H1 (cell line): Measurements from ENCODE around the gene ITPKB. TPM values are rescaled to one million over a fixed set of nuclear protein-coding genes. Genes with fewer than 3 reads are reported as not detected.

Experiments
- CTCF ChIA-PET: fragments of 300-600 bp; sonication (Branson Sonifier 250); formaldehyde crosslinking; loops from one replicate; lab custom pipeline; 2021; ENCODE audit not compliant: partially characterized antibody; lab: Charles Lee
- POLR2A ChIA-PET: fragments of 300-600 bp; sonication (Branson Sonifier 250); formaldehyde crosslinking; loops from one replicate; lab custom pipeline; 2021; ENCODE audit warnings: inconsistent platforms; ENCODE audit not compliant: partially characterized antibody; lab: Charles Lee
- DNase-seq, 2 experiments: peaks; one replicate each; pipeline versions ENCODE4 v3.0.0 to v3.0.0-alpha.2; 2010 to 2022; ENCODE audit warnings: low spot score in 2 of 2, low read depth in 1 of 2, mixed read lengths in 1 of 2
- FAIRE-seq: peaks from 2 replicates; lab custom pipeline; 2011; peaks lifted over from hg19 to GRCh38; lab: Jason Lieb, UNC
- H2AFZ ChIP-seq: 2 replicates; pipeline ENCODE4 v1.8.1; 2012; ENCODE audit warnings: low read length, inconsistent platforms
- H2AK5ac ChIP-seq: 2 replicates; pipeline ENCODE4 v1.6.1; 2013; ENCODE audit warnings: low read depth, low read length
- H2BK120ac ChIP-seq: replicated peaks from 2 replicates; pipeline ENCODE3; 2013; ENCODE audit warnings: low read depth, low read length, inconsistent platforms
- H2BK12ac ChIP-seq: 2 replicates; pipeline ENCODE4 v1.6.1; 2013; ENCODE audit warnings: low read depth, low read length
- H2BK15ac ChIP-seq: 2 replicates; pipeline ENCODE4 v1.6.1; 2013; ENCODE audit warnings: low read length
- H2BK20ac ChIP-seq: 2 replicates; pipeline ENCODE4 v1.6.1; 2013; ENCODE audit warnings: low read length
- H2BK5ac ChIP-seq: 2 replicates; pipeline ENCODE4 v1.6.1; 2013; ENCODE audit warnings: low read depth, low read length
- H3K14ac ChIP-seq: 2 replicates; pipeline ENCODE4 v1.6.1; 2013; ENCODE audit warnings: inconsistent platforms; ENCODE audit not compliant: insufficient read length
- H3K18ac ChIP-seq: 2 replicates; pipeline ENCODE4 v1.6.1; 2013; ENCODE audit warnings: low read length; ENCODE audit errors: extremely low read depth
- H3K23ac ChIP-seq: 2 replicates; pipeline ENCODE4 v1.6.1; 2013; ENCODE audit warnings: inconsistent platforms; ENCODE audit not compliant: insufficient read length
- H3K23me2 ChIP-seq: 2 replicates; pipeline ENCODE4 v1.6.1; 2013; ENCODE audit warnings: low read depth, low read length
- H3K27ac ChIP-seq: 2 replicates; pipeline ENCODE4 v1.6.1; 2011; ENCODE audit warnings: low read depth, low read length, inconsistent platforms
- H3K27me3 ChIP-seq, 4 experiments: replicated peaks in 1 of 4; 1 replicate in 1 of 4; 2 replicates in 3 of 4; pipeline versions ENCODE4 v1.6.1 to v1.8.1; 2011 to 2013; ENCODE audit warnings: low read length in 3 of 4, mild to moderate bottlenecking in 3 of 4, inconsistent platforms in 2 of 4, mixed read lengths in 2 of 4, moderate library complexity in 1 of 4; ENCODE audit not compliant: control insufficient read depth in 3 of 4, insufficient read depth in 3 of 4; ENCODE audit errors: extremely low read depth in 1 of 4
- H3K36me3 ChIP-seq, 4 experiments: 2 replicates each; pipeline versions ENCODE4 v1.6.1 to v1.8.1; 2011 to 2013; ENCODE audit warnings: mild to moderate bottlenecking in 4 of 4, low read length in 3 of 4, moderate library complexity in 2 of 4, control low read depth in 1 of 4, inconsistent platforms in 1 of 4; ENCODE audit not compliant: insufficient read depth in 4 of 4, control insufficient read depth in 2 of 4
- H3K4ac ChIP-seq: replicated peaks from 2 replicates; pipeline ENCODE3; 2013; ENCODE audit warnings: low read length, low read depth, mixed read lengths, inconsistent platforms; ENCODE audit not compliant: insufficient read length
- H3K4me1 ChIP-seq, 4 experiments: replicated peaks in 1 of 4; 1 replicate in 1 of 4; 2 replicates in 3 of 4; pipeline versions ENCODE4 v1.6.1 to v1.8.1; 2011 to 2013; ENCODE audit warnings: low read length in 3 of 4, inconsistent platforms in 2 of 4, mixed read lengths in 1 of 4; ENCODE audit not compliant: insufficient read depth in 4 of 4, control insufficient read depth in 3 of 4
- H3K4me2 ChIP-seq, 2 experiments: 2 replicates each; pipeline versions ENCODE4 v1.6.1 to v1.8.1; 2011 to 2013; ENCODE audit warnings: low read depth in 2 of 2, low read length in 2 of 2, control low read depth in 1 of 2, inconsistent platforms in 1 of 2, mild to moderate bottlenecking in 1 of 2; ENCODE audit not compliant: insufficient read depth in 1 of 2
- H3K4me3 ChIP-seq, 4 experiments: fragments of 200-600, 300-600 bp in 1 of 4; sonication (generic), shearing (Covaris generic), sonication (Bioruptor Twin) in 1 of 4; 2 replicates each; pipeline versions ENCODE4 v1.5.1 to v1.8.1; 2011 to 2016; ENCODE audit warnings: low read length in 4 of 4, low read depth in 3 of 4, control low read depth in 2 of 4, inconsistent platforms in 2 of 4, mild to moderate bottlenecking in 2 of 4, mixed read lengths in 1 of 4, moderate library complexity in 1 of 4; ENCODE audit not compliant: insufficient read depth in 2 of 4; ENCODE audit errors: extremely low read depth in 1 of 4
- H3K56ac ChIP-seq: replicated peaks from 2 replicates; pipeline ENCODE3; 2013; ENCODE audit warnings: low read depth, mild to moderate bottlenecking, mixed read lengths, low read length, inconsistent platforms; ENCODE audit not compliant: insufficient read length
- H3K79me1 ChIP-seq: 2 replicates; pipeline ENCODE4 v1.6.1; 2013; ENCODE audit warnings: low read depth, low read length, control low read depth
- H3K79me2 ChIP-seq, 2 experiments: 2 replicates each; pipeline versions ENCODE4 v1.6.1 to v1.8.1; 2012 to 2013; ENCODE audit warnings: low read length in 2 of 2, mild to moderate bottlenecking in 2 of 2, inconsistent platforms in 1 of 2; ENCODE audit not compliant: insufficient read depth in 2 of 2, control insufficient read depth in 1 of 2
- H3K9ac ChIP-seq, 4 experiments: replicated peaks in 1 of 4; 1 replicate in 1 of 4; 2 replicates in 3 of 4; pipeline versions ENCODE4 v1.6.1 to v1.8.1; 2011 to 2013; ENCODE audit warnings: low read depth in 3 of 4, low read length in 3 of 4, control low read depth in 2 of 4, mild to moderate bottlenecking in 2 of 4, moderate library complexity in 2 of 4, inconsistent platforms in 1 of 4; ENCODE audit errors: extremely low read depth in 1 of 4
- H3K9me3 ChIP-seq, 2 experiments: 2 replicates each; pipeline versions ENCODE4 v1.6.1 to v1.8.1; 2012 to 2013; ENCODE audit warnings: mild to moderate bottlenecking in 2 of 2, moderate library complexity in 2 of 2, control low read depth in 1 of 2, inconsistent platforms in 1 of 2, low read depth in 1 of 2, low read length in 1 of 2, mixed read lengths in 1 of 2; ENCODE audit not compliant: insufficient read depth in 2 of 2
- H4K20me1 ChIP-seq, 2 experiments: replicated peaks in 1 of 2; 2 replicates each; pipeline versions ENCODE3 to v1.8.1; 2011 to 2013; ENCODE audit warnings: inconsistent platforms in 2 of 2, low read length in 2 of 2, mild to moderate bottlenecking in 1 of 2; ENCODE audit not compliant: insufficient read depth in 2 of 2, control insufficient read depth in 1 of 2
- H4K5ac ChIP-seq: 2 replicates; pipeline ENCODE4 v1.6.1; 2013; ENCODE audit warnings: low read length, low read depth, mixed read lengths, inconsistent platforms; ENCODE audit not compliant: insufficient read length
- H4K8ac ChIP-seq: 2 replicates; pipeline ENCODE4 v1.8.0; 2013; ENCODE audit warnings: mild to moderate bottlenecking, moderate library complexity, low read length, inconsistent platforms; ENCODE audit not compliant: insufficient read depth; ENCODE audit errors: extremely low read depth
- H4K91ac ChIP-seq: replicated peaks from 2 replicates; pipeline ENCODE3; 2013; ENCODE audit warnings: low read length, mixed read lengths, inconsistent platforms; ENCODE audit not compliant: insufficient read length
- BRCA1 ChIP-seq: IDR thresholded peaks from 2 replicates; pipeline ENCODE4 v1.6.1; 2012; ENCODE audit warnings: low read depth, low read length, improper control_type of control experiment
- CHD2 ChIP-seq: IDR thresholded peaks from 2 replicates; pipeline ENCODE4 v1.6.1; 2012; ENCODE audit warnings: low read length, improper control_type of control experiment
- EP300 ChIP-seq, 2 experiments: IDR thresholded peaks; 1 replicate in 1 of 2; 2 replicates in 1 of 2; pipeline ENCODE4 v1.6.1; 2011 to 2012; ENCODE audit warnings: low read depth in 2 of 2, low read length in 2 of 2, mild to moderate bottlenecking in 2 of 2, borderline replicate concordance in 1 of 2, inconsistent platforms in 1 of 2, moderate library complexity in 1 of 2
- KDM4A ChIP-seq: IDR thresholded peaks from one replicate; pipeline ENCODE4 v1.7.1; 2012; ENCODE audit warnings: low read depth, mild to moderate bottlenecking, moderate library complexity, low read length, inconsistent platforms; ENCODE audit not compliant: severe bottlenecking
- NANOG ChIP-seq: IDR thresholded peaks from 2 replicates; pipeline ENCODE4 v1.6.1; 2011; ENCODE audit warnings: low read length, low read depth, mild to moderate bottlenecking, inconsistent platforms; ENCODE audit not compliant: insufficient read depth, poor library complexity, severe bottlenecking
- POLR2AphosphoS5 ChIP-seq: IDR thresholded peaks from 2 replicates; pipeline ENCODE4 v1.6.1; 2011; ENCODE audit warnings: low read depth, low read length
- POU5F1 ChIP-seq: IDR thresholded peaks from 2 replicates; pipeline ENCODE4 v1.6.1; 2011; ENCODE audit warnings: low read depth, mild to moderate bottlenecking, low read length, moderate library complexity
- TEAD4 ChIP-seq: IDR thresholded peaks from 2 replicates; pipeline ENCODE4 v1.6.1; 2012; ENCODE audit warnings: low read depth, low read length, inconsistent platforms, mixed read lengths
- WGBS, 2 experiments: shearing (Covaris generic) in 1 of 2; methylation state at CpG; one replicate each; pipeline versions ENCODE4 v1.1.6 to v1.1.7; 2013 to 2015; ENCODE audit warnings: low lambda C conversion rate in 2 of 2, mixed read lengths in 2 of 2, inconsistent platforms in 1 of 2, low coverage in 1 of 2, missing lambda C conversion rate in 1 of 2; ENCODE audit not compliant: insufficient replicate concordance in 2 of 2, insufficient coverage in 1 of 2, insufficient read length in 1 of 2; ENCODE audit errors: extremely low coverage in 1 of 2, missing lambda C conversion rate in 1 of 2; 5-methylcytosine and 5-hydroxymethylcytosine counted together
- polyA plus RNA-seq, 7 experiments: library from polyadenylated mRNA; depleted of rRNA in 3 of 7; stranded (reverse) in 5 of 7; unstranded in 2 of 7; fragments of >200 nt in 5 of 7; fragments of 200-250 nt in 2 of 7; gene quantifications; 1 replicate in 5 of 7; 2 replicates in 1 of 7; 4 replicates in 1 of 7; pipeline versions ENCODE4 v1.2.1 to v1.2.3, GENCODE V29; 2011 to 2013; ENCODE audit warnings: missing spikeins in 2 of 7, mixed read lengths in 2 of 7
- total RNA-seq: library from RNA; stranded (reverse); fragmentation: NEBNext Ultra II Directional; extraction: Animal tissue kit (Norgen Biotek cat#: 25700); gene quantifications from 2 replicates; pipeline ENCODE4 v1.2.1, GENCODE V29; 2021
- TF ChIP-seq, protein P1 (sequence below), 3 experiments: IDR thresholded peaks; 1 replicate in 2 of 3; 2 replicates in 1 of 3; pipeline versions ENCODE4 v1.5.1 to v1.6.1; 2011; ENCODE audit warnings: low read length in 3 of 3, mild to moderate bottlenecking in 3 of 3, inconsistent platforms in 2 of 3, low read depth in 1 of 3, moderate library complexity in 1 of 3; ENCODE audit not compliant: insufficient read depth in 1 of 3; ENCODE audit errors: control extremely low read depth in 1 of 3
- TF ChIP-seq, protein P2 (sequence below): IDR thresholded peaks from 2 replicates; pipeline ENCODE4 v1.6.1; 2011; ENCODE audit warnings: low read depth, mild to moderate bottlenecking, low read length; ENCODE audit not compliant: insufficient read depth

The ITPKB gene
- total and polyA plus RNA-seq, 2 of the 8 experiments (the other 6 are each of a cell fraction or from before 2014, with no cell fraction given) = 1.7 to 4.8 TPM

DNA sequence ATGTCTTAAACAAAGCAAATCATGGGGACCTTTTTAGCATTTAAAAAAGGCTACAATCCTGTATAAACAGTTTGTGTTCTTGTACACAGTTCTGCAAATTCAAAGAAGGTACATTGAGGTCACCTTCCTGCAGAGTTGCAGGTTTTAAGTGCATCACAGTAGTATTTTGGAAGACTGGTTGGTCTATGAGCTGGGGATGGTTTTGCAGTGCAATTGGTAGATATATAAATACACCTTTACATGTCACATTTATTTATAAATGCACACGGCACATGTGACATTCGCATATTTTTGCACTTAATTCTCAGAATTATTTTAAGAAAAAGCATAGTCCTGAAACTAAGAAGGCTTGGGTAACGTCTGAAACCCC lies 599 bp upstream of the ITPKB start:
- H3K23ac ChIP-seq = no peak overlapping the region
- 81% methylated on average over 3 of the region's 3 CpGs; no CpG with 5 or more reads in 1 of the 2 experiments for WGBS, 2 experiments
- H4K91ac ChIP-seq = no peak overlapping the region
- no peak overlapping the region for H4K8ac ChIP-seq
- H2BK20ac ChIP-seq = no peak overlapping the region
- ChIA-PET POLR2A (no interaction called here), CTCF (interaction anchor here (1.1 to 2.2 kb wide), 3 partner anchors 9 to 17 kb away, joined by 3 to 5 read pairs (median 4); no protein-coding TSS in a partner anchor)
- H3K14ac ChIP-seq = no peak overlapping the region
- FAIRE-seq = no peak
- no peak for DNase-seq
- H3K27me3 ChIP-seq = peaks cover 0 to 65% (median 45%) of the 10 kb centered on the region in 4 experiments; a peak in 6 of 7 replicates
- no peaks in the 10 kb centered on the region for H4K20me1 ChIP-seq
- H3K9ac ChIP-seq = no peak overlapping the region
- no peak overlapping the region for H2BK120ac ChIP-seq
- peaks cover 26% of the 10 kb centered on the region for H3K23me2 ChIP-seq
- no peak overlapping the region for H3K4ac ChIP-seq
- H2AFZ ChIP-seq = no peak overlapping the region
- H3K4me2 ChIP-seq = peak overlapping the region; percentile 88 to 98; a peak in 2 of 4 replicates
- no peaks in the 10 kb centered on the region; a peak in 1 of 4 replicates for H3K9me3 ChIP-seq
- peaks cover 2 to 24% (median 12%) of the 10 kb centered on the region in 4 experiments; a peak in 6 of 7 replicates for H3K4me1 ChIP-seq
- H2BK5ac ChIP-seq = no peak overlapping the region
- H3K56ac ChIP-seq = no peak overlapping the region
- peak overlapping the region in 1 of 4 experiments; percentile 66; a peak in 2 of 8 replicates for H3K4me3 ChIP-seq
- H3K36me3 ChIP-seq = no peaks in the 10 kb centered on the region
- H2BK12ac ChIP-seq = no peak overlapping the region
- no peak overlapping the region for H3K27ac ChIP-seq
- no peak overlapping the region for H3K18ac ChIP-seq
- H3K79me1 ChIP-seq = no peaks in the 10 kb centered on the region
- H4K5ac ChIP-seq = no peak overlapping the region
- no peak overlapping the region for H2AK5ac ChIP-seq
- no peak overlapping the region; the same call in 1 of the 2 replicates for H2BK15ac ChIP-seq
- no peaks in the 10 kb centered on the region for H3K79me2 ChIP-seq
- TF ChIP-seq EP300 (IDR thresholded peaks at IDR 0.05; ENCODE audit: borderline replicate concordance in 1 of 2, low read depth in 2 of 2, low read length in 2 of 2) (no peak), POU5F1 (no peak), KDM4A (no peak), NANOG (no peak), POLR2AphosphoS5 (no peak), CHD2 (no peak), TEAD4 (no peak), BRCA1 (no peak)
- TF ChIP-seq, protein P1, sequence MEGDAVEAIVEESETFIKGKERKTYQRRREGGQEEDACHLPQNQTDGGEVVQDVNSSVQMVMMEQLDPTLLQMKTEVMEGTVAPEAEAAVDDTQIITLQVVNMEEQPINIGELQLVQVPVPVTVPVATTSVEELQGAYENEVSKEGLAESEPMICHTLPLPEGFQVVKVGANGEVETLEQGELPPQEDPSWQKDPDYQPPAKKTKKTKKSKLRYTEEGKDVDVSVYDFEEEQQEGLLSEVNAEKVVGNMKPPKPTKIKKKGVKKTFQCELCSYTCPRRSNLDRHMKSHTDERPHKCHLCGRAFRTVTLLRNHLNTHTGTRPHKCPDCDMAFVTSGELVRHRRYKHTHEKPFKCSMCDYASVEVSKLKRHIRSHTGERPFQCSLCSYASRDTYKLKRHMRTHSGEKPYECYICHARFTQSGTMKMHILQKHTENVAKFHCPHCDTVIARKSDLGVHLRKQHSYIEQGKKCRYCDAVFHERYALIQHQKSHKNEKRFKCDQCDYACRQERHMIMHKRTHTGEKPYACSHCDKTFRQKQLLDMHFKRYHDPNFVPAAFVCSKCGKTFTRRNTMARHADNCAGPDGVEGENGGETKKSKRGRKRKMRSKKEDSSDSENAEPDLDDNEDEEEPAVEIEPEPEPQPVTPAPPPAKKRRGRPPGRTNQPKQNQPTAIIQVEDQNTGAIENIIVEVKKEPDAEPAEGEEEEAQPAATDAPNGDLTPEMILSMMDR (IDR thresholded peaks at IDR 0.05; ENCODE audit: control extremely low read depth in 1 of 3, insufficient read depth in 1 of 3, low read depth in 1 of 3, low read length in 3 of 3) = no peak
- TF ChIP-seq, protein P2, sequence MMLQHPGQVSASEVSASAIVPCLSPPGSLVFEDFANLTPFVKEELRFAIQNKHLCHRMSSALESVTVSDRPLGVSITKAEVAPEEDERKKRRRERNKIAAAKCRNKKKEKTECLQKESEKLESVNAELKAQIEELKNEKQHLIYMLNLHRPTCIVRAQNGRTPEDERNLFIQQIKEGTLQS = no peak
